Subcutaneous adipose tissue (tissue), 4 donors: ENCODE measurements around the gene SLIT1. TPM values are rescaled to one million over a fixed set of nuclear protein-coding genes. Genes with fewer than 3 reads are reported as not detected.

Experiments used
- total RNA-seq, 4 donors: library from RNA; depleted of rRNA; stranded (reverse); fragments of >200 nt; gene quantifications; one replicate each; pipeline ENCODE4 v1.1.0, GENCODE V29; 2016
- TF ChIP-seq, protein P1 (sequence below): fragments of 450-650 bp; IDR thresholded peaks from one replicate; pipeline ENCODE4 v1.5.1; 2016; ENCODE audit warnings: low read depth, mild to moderate bottlenecking, control low read depth, antibody characterized with exemption, moderate library complexity

SLIT1 gene
- total RNA-seq, 4 donors from 2014 or later, result 0.19 to 0.44 (median 0.33) TPM; not detected in 1

DNA sequence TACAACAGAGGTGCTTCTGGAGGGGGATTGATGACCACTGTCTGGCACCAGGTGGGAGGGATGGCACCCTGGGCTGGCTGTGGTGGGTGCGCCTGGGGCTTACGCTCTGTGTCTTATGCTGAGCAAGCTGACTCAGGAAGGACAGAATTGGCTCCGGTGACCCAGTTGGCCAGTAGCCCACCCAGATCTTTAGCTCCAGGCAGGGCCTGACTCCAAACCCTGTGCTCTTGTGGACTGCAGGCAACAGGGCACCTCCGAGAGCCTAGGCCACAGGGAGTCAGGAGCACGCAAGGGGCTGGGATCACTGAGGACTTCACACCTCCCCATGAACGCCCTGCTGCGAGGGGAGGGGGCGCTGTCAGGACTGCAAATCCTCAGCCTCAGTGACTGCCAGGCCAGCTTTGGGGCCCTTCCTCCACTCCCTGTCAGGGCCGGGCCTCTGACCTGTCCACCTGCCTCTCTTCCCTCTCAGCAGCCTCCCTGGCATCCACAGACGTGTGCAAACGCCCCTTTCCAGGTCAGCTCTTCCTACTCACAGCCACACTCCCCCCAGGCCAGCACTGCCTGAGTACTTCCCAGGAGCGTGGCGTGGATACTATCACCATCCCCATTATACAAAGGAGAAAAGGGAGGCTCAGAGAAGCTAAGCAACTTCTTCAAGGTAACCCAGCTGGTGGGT is 118.7 kb downstream of the SLIT1 start:
- TF ChIP-seq, protein P1, sequence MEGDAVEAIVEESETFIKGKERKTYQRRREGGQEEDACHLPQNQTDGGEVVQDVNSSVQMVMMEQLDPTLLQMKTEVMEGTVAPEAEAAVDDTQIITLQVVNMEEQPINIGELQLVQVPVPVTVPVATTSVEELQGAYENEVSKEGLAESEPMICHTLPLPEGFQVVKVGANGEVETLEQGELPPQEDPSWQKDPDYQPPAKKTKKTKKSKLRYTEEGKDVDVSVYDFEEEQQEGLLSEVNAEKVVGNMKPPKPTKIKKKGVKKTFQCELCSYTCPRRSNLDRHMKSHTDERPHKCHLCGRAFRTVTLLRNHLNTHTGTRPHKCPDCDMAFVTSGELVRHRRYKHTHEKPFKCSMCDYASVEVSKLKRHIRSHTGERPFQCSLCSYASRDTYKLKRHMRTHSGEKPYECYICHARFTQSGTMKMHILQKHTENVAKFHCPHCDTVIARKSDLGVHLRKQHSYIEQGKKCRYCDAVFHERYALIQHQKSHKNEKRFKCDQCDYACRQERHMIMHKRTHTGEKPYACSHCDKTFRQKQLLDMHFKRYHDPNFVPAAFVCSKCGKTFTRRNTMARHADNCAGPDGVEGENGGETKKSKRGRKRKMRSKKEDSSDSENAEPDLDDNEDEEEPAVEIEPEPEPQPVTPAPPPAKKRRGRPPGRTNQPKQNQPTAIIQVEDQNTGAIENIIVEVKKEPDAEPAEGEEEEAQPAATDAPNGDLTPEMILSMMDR, result no peak

DNA sequence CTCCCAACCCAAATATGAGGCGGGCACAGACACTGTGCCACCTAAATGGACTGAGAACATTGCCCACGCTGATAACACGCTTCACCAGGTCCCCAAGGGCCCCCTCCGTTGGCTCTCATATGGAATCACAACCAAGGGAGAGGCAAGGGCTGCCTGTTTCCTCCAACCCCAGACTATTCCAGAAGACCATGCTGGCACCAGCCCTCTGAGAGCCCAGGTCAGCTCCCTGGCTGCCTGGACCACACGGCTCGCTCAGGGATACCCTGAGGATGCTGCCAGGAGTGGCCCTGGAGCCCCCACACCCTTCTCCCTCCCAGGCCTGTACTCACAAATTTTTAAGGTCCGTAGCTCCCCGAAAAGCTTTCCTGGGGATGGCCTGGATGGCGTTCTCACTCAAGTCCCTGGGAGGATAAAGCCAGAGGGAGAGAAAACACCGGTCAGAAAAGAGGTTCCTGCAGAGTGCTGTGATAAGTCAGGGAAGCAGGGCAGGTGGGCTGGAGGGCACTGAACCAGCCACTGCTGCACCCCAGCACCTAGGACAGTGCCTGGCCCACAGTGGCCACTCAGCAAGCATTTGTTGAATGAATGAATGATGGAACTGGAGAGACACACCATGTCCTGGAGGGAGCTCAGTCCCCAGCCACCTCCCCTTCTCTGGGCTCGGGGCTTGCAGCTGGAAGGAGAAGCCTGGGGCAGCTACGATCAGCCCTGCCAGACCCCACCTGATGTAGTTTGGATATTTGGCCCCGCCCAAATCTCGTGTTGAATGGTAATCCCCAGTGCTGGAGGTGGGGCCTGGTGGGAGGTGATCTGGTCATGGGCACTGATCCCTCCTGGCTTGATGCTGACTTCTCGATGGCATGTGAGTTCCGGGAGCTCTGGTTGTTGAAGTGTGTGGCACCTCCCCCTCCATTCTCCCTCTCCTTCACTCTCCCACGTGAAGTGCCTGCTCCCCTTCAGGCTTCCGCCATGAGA is 119.8 kb downstream of the SLIT1 start:
- TF ChIP-seq, protein P1, result no peak

DNA sequence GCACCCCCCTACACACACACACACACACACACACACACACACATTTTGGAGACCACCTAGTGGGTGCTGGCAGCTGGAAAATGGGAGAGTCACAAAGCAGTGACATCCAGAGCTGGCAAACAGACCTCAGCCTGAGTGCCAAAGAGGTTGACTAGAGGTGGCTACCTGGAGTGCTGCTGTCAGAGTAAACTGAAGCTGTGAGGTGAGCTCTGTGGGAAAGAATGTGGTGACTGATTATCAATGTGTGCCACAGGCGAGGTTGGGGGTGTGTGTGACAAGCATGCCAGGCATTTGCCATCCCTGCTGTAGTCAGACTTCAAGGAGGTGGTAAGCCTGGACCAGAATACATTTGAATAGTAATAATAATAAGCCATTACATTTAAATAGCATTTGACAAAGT is 120.6 kb downstream of the SLIT1 start:
- TF ChIP-seq, protein P1, result no peak

DNA sequence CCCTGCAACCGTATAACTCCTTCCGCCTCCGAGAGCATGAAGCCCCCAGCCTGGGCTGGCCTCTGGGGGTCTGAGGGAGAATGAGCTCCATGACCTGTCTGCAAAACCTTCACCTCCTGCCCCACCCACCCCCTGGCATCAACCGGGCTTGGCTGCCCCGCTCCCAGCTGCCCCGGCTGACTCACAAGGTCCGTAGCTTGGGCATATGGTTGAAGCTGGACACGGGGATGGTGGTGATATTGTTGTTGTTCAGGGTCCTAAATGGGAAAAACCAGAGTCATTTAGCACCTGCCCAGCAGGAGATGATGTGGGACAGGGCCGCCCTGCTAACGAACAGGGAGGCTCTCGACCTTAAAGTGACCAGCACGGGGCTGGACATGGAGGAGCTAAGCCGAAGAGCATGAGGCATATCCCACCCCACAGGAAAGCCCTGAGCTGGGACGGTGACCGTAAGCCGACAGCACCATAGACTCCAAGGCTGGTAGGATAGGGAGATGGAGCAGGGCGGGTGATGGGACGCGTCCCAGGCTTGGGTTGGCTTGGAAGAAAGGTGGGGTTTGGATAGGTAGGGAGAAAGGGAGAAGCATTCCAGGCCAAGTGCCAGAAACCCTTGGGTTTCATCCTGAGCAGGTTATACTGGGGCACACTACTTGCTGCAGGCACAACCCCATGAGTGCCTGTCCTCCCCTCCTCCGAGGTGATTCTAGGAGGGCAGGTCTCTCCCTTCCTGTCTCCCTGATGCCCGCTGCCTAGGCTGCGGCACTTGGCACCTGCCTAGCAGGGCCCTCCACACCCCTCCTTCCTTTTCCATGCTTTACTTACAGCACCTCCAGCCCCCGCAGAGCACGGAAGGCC is 121.5 kb downstream of the SLIT1 start:
- TF ChIP-seq, protein P1, result no peak

DNA sequence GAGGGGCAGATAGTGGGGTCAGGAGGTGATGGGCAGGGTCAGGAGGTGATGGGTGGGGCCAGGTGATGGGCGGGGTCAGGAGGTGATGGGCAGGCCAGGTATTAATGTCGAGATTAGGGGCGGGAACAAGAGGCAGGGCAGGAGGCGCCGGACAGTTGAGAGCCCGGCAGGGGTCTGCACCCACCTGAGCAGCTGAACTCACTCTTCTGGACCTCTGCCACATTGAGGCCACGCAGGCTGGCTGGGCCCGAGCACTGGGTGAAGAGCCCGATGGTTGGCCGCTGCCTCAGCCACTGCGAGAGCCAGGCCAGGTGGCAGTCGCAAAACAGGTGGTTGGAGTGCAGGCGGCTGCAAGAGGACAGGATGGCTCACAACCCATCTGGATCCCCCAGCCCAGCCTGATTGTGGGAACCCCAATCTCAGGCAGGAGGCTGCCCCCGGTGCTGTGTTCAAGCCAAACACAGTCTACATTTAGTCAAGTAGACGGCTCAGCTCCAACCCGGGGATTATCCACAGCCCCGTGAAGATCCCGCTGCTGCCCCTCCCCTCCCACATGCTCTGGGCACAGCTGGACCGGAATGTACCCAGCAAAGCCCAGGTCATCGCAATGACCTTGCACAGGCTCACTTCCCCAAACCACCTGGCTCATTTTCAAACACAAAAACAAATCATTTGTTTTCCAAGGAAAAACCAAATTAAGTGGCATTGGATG is 122.3 kb downstream of the SLIT1 start:
- TF ChIP-seq, protein P1, result no peak

DNA sequence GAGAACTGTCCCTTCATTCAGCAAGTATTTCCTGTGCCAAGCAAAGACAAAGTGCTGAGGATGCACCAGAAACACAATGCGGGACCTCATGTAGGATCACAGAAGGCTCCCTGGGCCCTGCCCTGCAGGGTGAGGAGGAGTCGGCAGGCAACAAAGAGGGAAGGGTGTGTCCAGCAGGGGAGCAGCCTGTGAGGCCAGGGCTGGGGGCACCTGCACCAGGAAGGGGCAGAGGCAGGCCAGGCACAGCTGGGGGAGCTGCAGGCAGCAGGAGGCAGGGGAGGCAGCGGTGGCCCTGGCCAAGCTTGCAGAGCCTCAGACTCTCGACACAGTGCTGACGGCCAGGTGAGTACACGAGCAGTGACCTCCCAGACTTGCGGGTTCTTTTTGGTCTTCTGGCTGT is 123.3 kb downstream of the SLIT1 start:
- TF ChIP-seq, protein P1, result no peak
